Activated CD8-positive, alpha-beta T cell treated with anti-CD3 and anti-CD28 coated beads, Interleukin-2, amount 10 ng/mL, durations not matched to agents 7 days and 5 days (primary cell): ENCODE data around the gene TBCD. TPM values are rescaled to one million over a fixed set of nuclear protein-coding genes. Genes with fewer than 3 reads are reported as not detected.

Experiments used
- ATAC-seq: fragments of 150-1000 bp; cut with Tn5 transposase; one replicate; pipeline ENCODE4 v1.10.0; 2021; ENCODE audit warnings: moderate library complexity
- CTCF ChIA-PET: fragments of 350-600 bp; sonication (Branson Sonifier 250); formaldehyde crosslinking; loops from one replicate; lab custom pipeline; 2021; ENCODE audit warnings: antibody characterized with exemption; lab: Charles Lee
- POLR2A ChIA-PET: fragments of 350-600 bp; sonication (Branson Sonifier 250); formaldehyde crosslinking; loops from one replicate; lab custom pipeline; 2021; ENCODE audit warnings: antibody characterized with exemption; lab: Charles Lee
- DNase-seq: peaks from one replicate; pipeline ENCODE4 v3.0.0-alpha.2; 2020
- H3K27ac Mint-ChIP-seq: one replicate; pipeline ENCODE4 v1.8.0; 2021; ENCODE audit warnings: mild to moderate bottlenecking, mixed read lengths
- H3K27me3 Mint-ChIP-seq: one replicate; pipeline ENCODE4 v1.8.0; 2021; ENCODE audit warnings: low read depth, mixed read lengths
- H3K36me3 Mint-ChIP-seq: one replicate; pipeline ENCODE4 v1.8.0; 2021; ENCODE audit warnings: low read depth, mixed read lengths
- H3K4me1 Mint-ChIP-seq: one replicate; pipeline ENCODE4 v1.8.0; 2021; ENCODE audit warnings: low read depth, mixed read lengths
- H3K4me3 Mint-ChIP-seq: one replicate; pipeline ENCODE4 v1.8.0; 2021; ENCODE audit warnings: mild to moderate bottlenecking, mixed read lengths
- H3K9me3 Mint-ChIP-seq: one replicate; pipeline ENCODE4 v1.8.0; 2022; ENCODE audit warnings: mixed read lengths; ENCODE audit not compliant: insufficient read depth
- total RNA-seq, 2 experiments: library from RNA; stranded (reverse); gene quantifications; one replicate each; pipeline ENCODE4 v1.2.3, GENCODE V29; 2021

The TBCD gene
- total RNA-seq, 2 experiments from 2014 or later = 112 to 122 TPM

DNA sequence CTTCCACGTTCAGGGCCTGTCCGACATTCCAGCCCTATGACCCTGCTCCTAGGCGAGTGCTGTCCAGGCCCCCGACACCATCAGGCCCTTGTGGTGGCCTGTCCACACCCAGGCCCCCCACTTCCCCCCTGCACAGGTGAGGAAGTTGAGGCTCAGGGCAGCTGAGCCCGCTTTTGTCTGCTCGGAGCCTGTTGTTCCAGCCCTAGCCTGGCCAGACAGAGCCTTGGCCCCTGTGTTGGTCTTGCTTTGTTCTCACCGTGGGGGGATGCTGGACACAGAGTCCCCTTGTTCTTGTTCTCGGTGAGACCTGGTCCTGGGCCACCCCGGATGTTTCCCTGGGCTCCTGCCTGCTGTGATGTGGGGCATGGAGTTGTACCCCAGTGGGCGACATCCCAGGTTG, 140.0 kb downstream of the TBCD start:
- Mint-ChIP-seq H3K9me3 (no peaks in the 10 kb centered on the region), H3K27me3 (no peaks in the 10 kb centered on the region), H3K27ac (peak overlapping the region; percentile 69), H3K4me1 (peaks cover 58% of the 10 kb centered on the region), H3K36me3 (peaks cover 57% of the 10 kb centered on the region), H3K4me3 (no peak overlapping the region)
- ChIA-PET POLR2A (interaction anchor here (0.6 to 1.9 kb wide), 2 partner anchors 29 to 309 kb away, joined by 4 to 5 read pairs; no protein-coding TSS in a partner anchor), CTCF (interaction anchor here (1.1 to 1.3 kb wide), 2 partner anchors 28 to 110 kb away, joined by 4 read pairs; no protein-coding TSS in a partner anchor)
- no peak for ATAC-seq
- no peak for DNase-seq

DNA sequence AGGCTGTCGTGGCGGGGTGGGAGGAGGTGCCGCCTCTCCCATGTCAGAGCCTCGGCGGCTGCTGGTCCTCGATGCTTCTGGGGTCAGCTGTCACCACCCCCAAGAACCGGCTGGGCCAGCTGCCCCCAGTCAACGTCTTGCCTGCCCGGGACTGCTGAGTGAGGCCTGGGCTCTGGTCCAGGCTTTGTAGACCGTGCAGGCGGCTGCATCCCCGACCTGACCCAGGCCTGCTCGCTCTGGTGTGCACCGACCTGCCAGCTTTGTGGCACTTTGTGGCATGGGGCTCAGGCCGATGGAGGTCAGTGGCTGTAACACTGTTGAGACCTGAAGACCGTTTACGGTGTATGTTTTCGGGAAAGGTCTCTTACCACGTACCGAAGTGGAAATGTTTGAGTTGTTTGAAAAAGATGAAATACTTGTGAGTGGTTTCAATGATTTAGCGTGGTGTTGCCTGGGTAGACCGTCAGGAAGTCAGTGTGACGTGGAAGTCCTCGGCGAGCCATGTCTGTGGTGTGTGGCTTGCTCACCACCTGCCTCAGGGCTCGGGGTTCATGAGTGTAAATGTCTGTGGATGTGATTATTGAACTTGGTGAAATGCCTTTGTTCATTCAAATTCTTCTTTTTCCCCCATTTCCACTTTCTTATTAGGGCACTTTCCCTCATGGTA, 141.2 kb downstream of the TBCD start:
- peaks cover 48% of the 10 kb centered on the region for H3K4me1 Mint-ChIP-seq
- peak; percentile 95 for ATAC-seq
- H3K36me3 Mint-ChIP-seq = peaks cover 51% of the 10 kb centered on the region

DNA sequence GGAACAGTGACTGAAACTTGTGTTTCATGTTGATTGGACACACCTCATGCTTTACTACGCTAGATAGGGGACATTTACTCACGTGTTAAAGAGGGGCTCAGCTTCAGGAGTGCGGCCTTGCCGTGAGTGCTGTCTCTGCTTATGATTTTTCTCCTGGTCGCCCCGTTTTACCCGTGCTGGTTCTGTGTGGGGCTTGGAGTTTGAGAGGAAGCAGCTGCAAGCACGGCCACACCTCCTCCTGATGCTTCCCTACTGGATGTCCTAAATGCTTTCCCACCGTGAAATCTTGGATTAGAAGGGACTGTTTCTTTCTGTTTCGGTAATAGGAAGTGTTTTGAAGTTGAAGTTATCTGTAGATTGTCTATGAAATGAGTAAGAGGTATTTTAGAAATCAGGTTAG, 141.9 kb downstream of the TBCD start:
- peak overlapping the region; percentile 83 for H3K27ac Mint-ChIP-seq
- H3K27me3 Mint-ChIP-seq = no peaks in the 10 kb centered on the region
- POLR2A ChIA-PET = interaction anchor here (0.6 to 1.9 kb wide), 3 partner anchors 9 to 307 kb away, joined by 3 to 9 read pairs (median 5); no protein-coding TSS in a partner anchor
- DNase-seq = no peak
- peaks cover 53% of the 10 kb centered on the region for H3K36me3 Mint-ChIP-seq
- peaks cover 42% of the 10 kb centered on the region for H3K4me1 Mint-ChIP-seq
- CTCF ChIA-PET = interaction anchor here (0.9 to 1.8 kb wide), 4 partner anchors 9 to 112 kb away, joined by 3 to 7 read pairs (median 6); no protein-coding TSS in a partner anchor
- H3K4me3 Mint-ChIP-seq = peak overlapping the region; percentile 50
- no peak for ATAC-seq
- no peaks in the 10 kb centered on the region for H3K9me3 Mint-ChIP-seq

More for the DNA sequence above, 141.2 kb downstream of the TBCD start:
- Mint-ChIP-seq H3K27me3 (no peaks in the 10 kb centered on the region), H3K4me3 (peak overlapping the region; percentile 50), H3K9me3 (no peaks in the 10 kb centered on the region), H3K27ac (peak overlapping the region; percentile 83)
- POLR2A ChIA-PET = interaction anchor here (0.6 to 1.9 kb wide), 3 partner anchors 8 to 308 kb away, joined by 3 to 9 read pairs (median 5); no protein-coding TSS in a partner anchor
- peak; percentile 86 for DNase-seq
- CTCF ChIA-PET = interaction anchor here (1.0 to 1.8 kb wide), 6 partner anchors 8 to 308 kb away, joined by 4 to 7 read pairs (median 5); no protein-coding TSS in a partner anchor

DNA sequence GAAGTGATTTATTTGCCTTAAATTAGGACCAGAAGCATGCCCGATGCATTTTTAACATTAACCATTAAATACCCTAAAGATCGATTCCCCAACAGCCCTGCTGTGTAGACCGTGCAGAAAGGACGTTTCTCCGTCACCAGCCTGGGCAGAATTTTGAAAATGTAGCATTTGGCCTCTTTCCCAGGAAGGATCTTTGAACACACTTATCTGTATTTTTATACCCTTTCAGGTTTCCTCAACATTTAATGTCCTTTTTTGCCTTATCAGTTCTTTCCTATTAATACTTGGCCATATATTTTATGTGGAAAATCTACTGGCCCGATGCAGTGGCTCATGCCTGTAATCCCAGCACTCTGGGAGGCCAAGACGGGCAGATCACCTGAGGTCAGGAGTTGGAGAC, 142.5 kb downstream of the TBCD start:
- ChIA-PET POLR2A (no interaction called here), CTCF (interaction anchor here (0.9 to 1.8 kb wide), 4 partner anchors 9 to 112 kb away, joined by 3 to 7 read pairs (median 6); no protein-coding TSS in a partner anchor)
- Mint-ChIP-seq H3K36me3 (peaks cover 57% of the 10 kb centered on the region), H3K4me1 (peaks cover 40% of the 10 kb centered on the region), H3K9me3 (no peaks in the 10 kb centered on the region), H3K27ac (no peak overlapping the region), H3K27me3 (no peaks in the 10 kb centered on the region), H3K4me3 (peak overlapping the region; percentile 50)
- ATAC-seq (no peak), DNase-seq (no peak)

DNA sequence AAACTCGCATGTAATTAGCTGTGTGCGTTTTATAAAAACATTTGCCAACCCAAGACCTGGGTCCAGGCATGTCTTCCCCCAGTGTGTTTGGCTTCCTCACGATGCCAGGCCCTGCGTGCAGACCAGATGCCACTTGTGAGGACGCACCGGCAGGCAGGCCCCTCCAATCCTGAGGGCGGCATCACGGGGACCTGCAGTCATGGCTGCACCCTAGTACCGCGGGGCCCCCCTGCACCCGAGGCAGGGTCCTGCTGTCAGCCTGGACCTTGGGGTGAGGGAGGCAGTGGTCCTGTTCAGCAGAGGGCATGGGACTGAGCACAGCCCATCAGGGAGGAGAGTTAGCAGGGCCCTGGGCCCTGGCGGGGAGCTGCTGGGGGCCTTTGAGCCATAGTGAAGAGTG, 143.2 kb downstream of the TBCD start:
- no peak overlapping the region for H3K4me3 Mint-ChIP-seq

DNA sequence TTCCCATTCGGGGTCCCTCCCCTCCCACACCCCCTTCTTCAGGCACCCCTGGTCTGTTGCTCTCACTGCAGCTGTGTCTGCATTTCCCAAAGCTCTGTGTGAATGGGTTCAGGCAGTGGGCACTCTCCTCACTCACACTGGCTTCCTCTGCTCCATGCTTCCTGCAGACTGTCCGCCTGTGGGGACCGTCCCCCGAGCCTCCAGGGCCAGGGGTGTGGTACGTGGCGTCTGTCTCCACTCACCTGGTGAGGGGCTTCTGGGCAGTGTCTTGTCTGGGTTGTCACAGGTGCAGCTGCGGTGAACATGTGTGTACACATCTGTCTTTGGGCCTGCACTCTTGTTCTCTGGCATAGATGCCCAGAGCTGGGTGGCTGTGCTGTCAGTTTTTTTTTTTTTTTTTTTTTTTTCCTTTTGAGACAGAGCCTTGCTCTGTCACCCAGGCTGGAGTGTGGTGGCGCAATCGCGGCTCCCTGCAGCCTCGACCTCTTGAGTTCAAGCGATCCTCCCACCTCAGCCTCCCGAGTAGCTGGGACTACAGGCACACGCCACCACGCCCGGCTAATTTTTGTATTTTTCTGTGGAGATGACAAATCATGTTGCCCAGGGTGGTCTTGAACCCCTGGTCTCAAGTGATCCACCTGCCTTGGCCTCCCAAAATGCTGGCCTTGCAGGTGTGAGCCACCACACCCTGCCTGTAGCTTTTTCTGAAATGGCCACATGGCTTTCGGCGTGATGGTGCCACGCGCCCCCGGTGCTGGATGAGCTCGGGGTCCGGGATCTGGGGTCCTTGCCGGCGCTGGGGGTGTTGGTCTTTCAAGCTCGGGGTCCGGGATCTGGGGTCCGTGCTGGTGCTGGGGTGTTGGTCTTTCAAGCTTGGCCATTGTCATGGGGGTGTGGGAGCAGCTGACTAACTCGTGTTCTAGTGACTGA, 144.5 kb downstream of the TBCD start:
- Mint-ChIP-seq H3K4me1 (peaks cover 36% of the 10 kb centered on the region), H3K27me3 (no peaks in the 10 kb centered on the region), H3K27ac (no peak overlapping the region), H3K36me3 (peaks cover 52% of the 10 kb centered on the region), H3K4me3 (no peak overlapping the region), H3K9me3 (no peaks in the 10 kb centered on the region)
- POLR2A ChIA-PET = interaction anchor here (1.0 kb wide), 1 partner anchor 32 kb away, joined by 4 read pairs; no protein-coding TSS in a partner anchor
- DNase-seq = no peak
- ATAC-seq = no peak
- CTCF ChIA-PET = interaction anchor here (1.1 to 1.5 kb wide), 6 partner anchors 11 to 121 kb away, joined by 3 to 4 read pairs (median 3); no protein-coding TSS in a partner anchor

More for the DNA sequence above, 143.2 kb downstream of the TBCD start:
- Mint-ChIP-seq H3K27ac (peak overlapping the region; percentile 34), H3K36me3 (peaks cover 53% of the 10 kb centered on the region), H3K9me3 (no peaks in the 10 kb centered on the region), H3K4me1 (peaks cover 38% of the 10 kb centered on the region), H3K27me3 (no peaks in the 10 kb centered on the region)
- DNase-seq = no peak
- ChIA-PET POLR2A (no interaction called here), CTCF (no interaction called here)
- ATAC-seq = no peak

DNA sequence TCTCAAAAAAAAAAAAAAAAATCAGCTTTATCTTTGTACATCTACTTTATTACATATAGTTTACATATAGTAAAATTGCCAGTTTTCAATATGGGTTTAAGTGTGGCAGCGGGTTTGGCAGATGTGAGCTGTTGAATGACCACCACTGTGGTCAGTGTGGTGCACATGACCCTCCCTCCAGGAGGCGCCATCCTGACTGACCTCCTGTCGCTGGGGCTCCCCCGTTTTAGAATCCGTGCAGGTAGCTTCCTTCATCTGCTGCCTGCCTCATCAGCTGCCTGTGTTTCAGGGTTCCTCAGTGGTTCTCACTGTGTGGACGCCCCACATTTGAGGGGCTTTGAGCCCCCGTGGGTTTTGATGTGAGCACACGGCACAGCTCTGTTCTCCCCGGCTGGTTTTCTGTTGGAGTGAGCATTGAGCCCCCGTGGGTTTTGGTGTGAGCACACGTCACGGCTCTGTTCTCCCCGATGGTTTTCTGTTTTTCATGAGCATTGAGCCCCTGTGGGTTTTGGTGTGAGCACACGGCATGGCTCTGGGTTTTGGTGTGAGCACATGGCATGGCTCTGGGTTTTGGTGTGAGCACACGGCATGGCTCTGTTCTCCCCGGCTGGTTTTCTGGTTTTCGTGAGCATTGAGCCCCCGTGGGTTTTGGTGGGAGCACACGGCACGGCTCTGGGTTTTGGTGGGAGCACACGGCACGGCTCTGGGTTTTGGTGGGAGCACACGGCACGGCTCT, 145.8 kb downstream of the TBCD start:
- POLR2A ChIA-PET = interaction anchor here (0.6 to 1.0 kb wide), 2 partner anchors 34 to 114 kb away, joined by 3 to 4 read pairs; no protein-coding TSS in a partner anchor
- H3K27me3 Mint-ChIP-seq = no peaks in the 10 kb centered on the region
- H3K27ac Mint-ChIP-seq = no peak overlapping the region
- CTCF ChIA-PET = interaction anchor here (1.1 to 1.5 kb wide), 4 partner anchors 12 to 116 kb away, joined by 3 to 4 read pairs (median 3); no protein-coding TSS in a partner anchor
- DNase-seq (no peak), ATAC-seq (no peak)
- H3K4me1 Mint-ChIP-seq = peaks cover 28% of the 10 kb centered on the region
- H3K9me3 Mint-ChIP-seq = no peaks in the 10 kb centered on the region
- peaks cover 49% of the 10 kb centered on the region for H3K36me3 Mint-ChIP-seq
- H3K4me3 Mint-ChIP-seq = no peak overlapping the region

DNA sequence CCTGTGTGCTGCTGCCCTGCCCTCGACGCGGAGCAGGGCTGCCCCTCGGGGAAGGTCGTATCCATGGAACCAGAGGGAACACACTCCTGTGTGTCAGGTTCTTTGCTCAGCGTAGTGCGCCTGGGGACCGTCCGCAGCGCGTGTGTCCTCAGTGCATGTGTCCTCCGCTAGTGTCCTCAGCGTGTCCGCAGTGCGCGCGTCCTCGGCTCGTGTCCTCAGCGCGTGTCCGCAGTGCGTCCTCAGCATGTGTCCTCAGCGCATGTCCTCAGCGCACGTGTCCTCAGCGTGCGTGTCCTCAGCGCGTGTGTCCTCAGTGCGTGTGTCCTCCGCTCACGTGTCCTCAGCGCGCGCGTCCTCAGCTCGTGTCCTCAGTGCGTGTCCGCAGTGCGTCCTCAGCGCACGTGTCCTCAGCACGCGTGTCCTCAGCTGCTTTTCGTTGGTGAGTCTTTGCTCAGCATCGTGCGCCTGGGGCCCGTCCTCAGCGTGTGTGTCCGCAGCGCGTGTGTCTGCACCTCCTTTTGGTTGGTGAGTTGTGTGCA, 147.2 kb downstream of the TBCD start:
- peaks cover 15% of the 10 kb centered on the region for H3K4me1 Mint-ChIP-seq
- DNase-seq = no peak
- ATAC-seq = no peak
- no peaks in the 10 kb centered on the region for H3K9me3 Mint-ChIP-seq
- H3K4me3 Mint-ChIP-seq = no peak overlapping the region
- CTCF ChIA-PET = no interaction called here
- peaks cover 41% of the 10 kb centered on the region for H3K36me3 Mint-ChIP-seq
- POLR2A ChIA-PET = no interaction called here
- H3K27ac Mint-ChIP-seq = no peak overlapping the region
- no peaks in the 10 kb centered on the region for H3K27me3 Mint-ChIP-seq

DNA sequence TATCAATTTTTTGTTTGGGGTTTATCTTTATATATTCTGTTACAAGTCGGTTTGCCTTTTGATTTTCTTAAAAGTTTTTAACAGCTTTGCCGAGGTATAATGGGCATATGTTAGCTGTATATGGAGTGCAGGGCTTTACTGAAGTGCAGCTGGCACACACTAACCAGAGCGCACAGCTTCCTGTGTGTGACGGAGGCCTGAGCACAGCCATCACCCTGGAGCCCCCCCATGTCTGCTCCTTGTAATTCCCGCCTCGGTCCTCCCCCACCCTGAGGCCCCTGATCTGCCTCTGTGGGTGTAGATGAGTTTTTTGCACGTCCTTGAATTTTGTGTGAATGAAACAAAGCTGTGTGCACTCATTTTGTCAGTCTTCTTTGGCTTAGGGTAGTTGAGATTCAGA, 148.1 kb downstream of the TBCD start:
- CTCF ChIA-PET = interaction anchor here (1.6 to 1.7 kb wide), 2 partner anchors 15 to 118 kb away, joined by 4 to 5 read pairs; no protein-coding TSS in a partner anchor
- POLR2A ChIA-PET = no interaction called here
- no peaks in the 10 kb centered on the region for H3K9me3 Mint-ChIP-seq
- H3K27me3 Mint-ChIP-seq = no peaks in the 10 kb centered on the region
- ATAC-seq (no peak), DNase-seq (no peak)
- peaks cover 6% of the 10 kb centered on the region for H3K4me1 Mint-ChIP-seq
- H3K27ac Mint-ChIP-seq = no peak overlapping the region
- H3K4me3 Mint-ChIP-seq = no peak overlapping the region
- H3K36me3 Mint-ChIP-seq = peaks cover 41% of the 10 kb centered on the region

DNA sequence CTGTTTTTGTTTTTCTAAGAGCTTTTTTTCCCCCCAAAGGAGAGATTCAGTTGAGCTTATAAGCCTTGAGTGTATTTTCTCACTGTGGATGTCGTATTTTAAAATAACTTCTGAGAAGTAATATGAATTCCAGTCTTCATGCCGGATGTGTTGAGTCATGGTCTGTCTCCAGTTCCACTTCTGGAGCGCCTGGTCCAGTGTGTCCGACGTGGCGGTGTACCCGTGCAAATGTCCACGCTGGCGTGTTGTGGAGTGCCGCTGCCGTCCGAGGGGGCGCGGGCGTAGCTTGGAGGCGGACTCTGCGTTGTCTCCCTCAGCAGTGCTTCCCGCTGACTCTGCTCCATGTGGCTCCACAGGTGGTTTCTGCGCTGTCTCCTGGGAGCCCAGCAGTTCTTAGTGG, 148.9 kb downstream of the TBCD start:
- peaks cover 2% of the 10 kb centered on the region for H3K4me1 Mint-ChIP-seq
- DNase-seq (no peak), ATAC-seq (no peak)
- H3K36me3 Mint-ChIP-seq = peaks cover 34% of the 10 kb centered on the region
- ChIA-PET CTCF (interaction anchor here (1.6 to 1.7 kb wide), 2 partner anchors 16 to 119 kb away, joined by 4 to 5 read pairs; no protein-coding TSS in a partner anchor), POLR2A (no interaction called here)
- H3K27ac Mint-ChIP-seq = no peak overlapping the region
- H3K4me3 Mint-ChIP-seq = no peak overlapping the region
- H3K27me3 Mint-ChIP-seq = no peaks in the 10 kb centered on the region
- no peaks in the 10 kb centered on the region for H3K9me3 Mint-ChIP-seq
